IPS-18a (cell line): ENCODE data around the gene NFIB.
A peak's percentile ranks its signal among the peaks of the same experiment; 100 is the strongest.

ENCODE experiments used
- H3K27ac ChIP-seq: one replicate; pipeline ENCODE4 v1.5.1; 2013; ENCODE audit warnings: low read length
- H3K27me3 ChIP-seq: one replicate; pipeline ENCODE4 v1.6.1; 2013; ENCODE audit warnings: mild to moderate bottlenecking, low read length; ENCODE audit not compliant: control insufficient read depth, insufficient read depth
- H3K36me3 ChIP-seq: one replicate; pipeline ENCODE4 v1.6.1; 2013; ENCODE audit warnings: low read depth, low read length; ENCODE audit not compliant: control insufficient read depth
- H3K4me1 ChIP-seq: one replicate; pipeline ENCODE4 v1.6.1; 2013; ENCODE audit warnings: low read depth, low read length; ENCODE audit not compliant: control insufficient read depth
- H3K4me3 ChIP-seq: one replicate; pipeline ENCODE4 v1.5.1; 2013; ENCODE audit warnings: low read length
- H3K9ac ChIP-seq: one replicate; pipeline ENCODE4 v1.6.1; 2013; ENCODE audit warnings: mild to moderate bottlenecking, low read length, moderate library complexity
- H3K9me3 ChIP-seq: one replicate; pipeline ENCODE4 v1.6.1; 2013; ENCODE audit warnings: low read depth, low read length; ENCODE audit not compliant: control insufficient read depth

Gene NFIB

GRCh38 chr9:14325147-14325546 is 11.2 kb upstream of the NFIB start:
- no peak overlapping the region for H3K9ac ChIP-seq
- no peaks in the 10 kb centered on the region for H3K9me3 ChIP-seq
- H3K4me3 ChIP-seq, result no peak overlapping the region
- peaks cover 28% of the 10 kb centered on the region for H3K27me3 ChIP-seq
- H3K27ac ChIP-seq, result no peak overlapping the region
- H3K4me1 ChIP-seq, result peaks cover 23% of the 10 kb centered on the region
- no peaks in the 10 kb centered on the region for H3K36me3 ChIP-seq

DNA sequence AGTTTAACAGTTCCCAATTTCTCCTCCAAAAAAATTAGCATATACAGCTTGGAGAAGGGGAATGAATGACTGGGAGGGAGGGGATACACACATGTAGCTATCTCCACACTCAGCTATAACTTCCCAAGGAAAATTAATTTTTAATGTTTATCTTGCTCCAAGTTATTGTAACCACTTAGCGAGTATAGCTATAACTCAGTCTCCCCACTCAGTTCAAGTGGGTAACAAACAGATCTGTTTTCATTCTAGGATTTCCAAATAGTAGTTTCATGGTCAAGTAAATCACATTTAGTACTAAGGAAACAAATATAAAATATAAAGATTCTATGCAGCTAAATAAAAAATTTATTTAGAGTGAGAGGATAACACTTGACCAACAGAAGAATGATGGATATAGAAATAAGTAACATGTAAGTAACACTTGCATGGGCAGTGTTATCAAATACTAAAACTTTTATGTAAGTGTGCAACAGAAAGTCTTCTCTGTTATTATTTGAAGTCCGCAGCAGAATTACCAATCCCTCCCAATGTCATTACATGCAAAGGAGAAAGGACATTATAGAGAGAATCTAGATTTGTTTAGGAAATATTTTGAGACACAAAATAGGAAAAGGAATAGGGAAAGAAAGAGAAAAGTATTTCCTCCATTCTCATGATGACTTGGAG is 10.2 kb upstream of the NFIB start:
- no peak overlapping the region for H3K4me3 ChIP-seq
- no peak overlapping the region for H3K9ac ChIP-seq
- H3K9me3 ChIP-seq, result no peaks in the 10 kb centered on the region
- H3K4me1 ChIP-seq, result peaks cover 33% of the 10 kb centered on the region
- no peak overlapping the region for H3K27ac ChIP-seq
- no peaks in the 10 kb centered on the region for H3K36me3 ChIP-seq
- peaks cover 32% of the 10 kb centered on the region for H3K27me3 ChIP-seq

- Histone ChIP-seq H3K4me3 (peak overlapping the region; percentile 88), H3K9ac (peak overlapping the region; percentile 91), H3K27ac (peak overlapping the region; percentile 84), H3K27me3 (peaks cover 39% of the 10 kb centered on the region), H3K9me3 (no peaks in the 10 kb centered on the region), H3K4me1 (peaks cover 41% of the 10 kb centered on the region), H3K36me3 (no peaks in the 10 kb centered on the region)
Measured at GRCh38 chr9:14323083-14323971, 9.4 kb upstream of the NFIB start.

GRCh38 chr9:14322211-14323082 is 8.5 kb upstream of the NFIB start:
- peak overlapping the region; percentile 88 for H3K4me3 ChIP-seq
- H3K27me3 ChIP-seq, result peaks cover 48% of the 10 kb centered on the region
- H3K36me3 ChIP-seq, result no peaks in the 10 kb centered on the region
- peak overlapping the region; percentile 84 for H3K27ac ChIP-seq
- no peaks in the 10 kb centered on the region for H3K9me3 ChIP-seq
- H3K4me1 ChIP-seq, result peaks cover 50% of the 10 kb centered on the region
- H3K9ac ChIP-seq, result peak overlapping the region; percentile 91

DNA sequence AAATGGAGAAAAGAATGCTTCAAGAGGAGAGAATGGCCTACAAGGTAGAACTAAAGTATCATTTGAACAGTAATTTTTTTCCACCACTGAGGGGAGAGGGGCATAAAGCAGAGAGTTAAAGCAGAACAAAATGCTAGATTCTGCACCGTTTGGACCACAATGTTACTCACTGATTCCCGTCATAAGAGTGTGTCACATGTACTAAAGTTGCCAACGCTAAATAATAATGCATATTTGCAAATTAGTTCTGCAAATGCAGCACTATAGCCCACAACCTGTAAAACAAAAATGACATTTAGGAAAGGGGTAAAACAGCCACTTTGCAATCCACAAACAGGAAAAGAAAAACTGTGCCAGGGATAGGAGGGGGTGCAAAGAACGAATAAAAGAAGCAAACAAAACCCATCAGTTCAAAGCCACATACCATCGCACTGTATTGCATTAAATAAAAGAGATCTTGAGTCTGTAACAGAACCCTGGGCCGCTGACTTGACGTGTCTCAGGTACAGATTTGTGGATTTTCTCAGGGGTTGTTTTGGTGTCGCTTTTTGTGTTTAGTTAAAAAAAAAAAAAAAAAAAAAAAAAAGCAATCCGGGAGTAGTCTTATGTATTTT is 7.7 kb upstream of the NFIB start:
- Histone ChIP-seq H3K9ac (peak overlapping the region; percentile 74), H3K4me3 (peak overlapping the region; percentile 88), H3K36me3 (no peaks in the 10 kb centered on the region), H3K4me1 (peaks cover 58% of the 10 kb centered on the region), H3K27me3 (peaks cover 56% of the 10 kb centered on the region), H3K27ac (no peak overlapping the region), H3K9me3 (no peaks in the 10 kb centered on the region)

DNA sequence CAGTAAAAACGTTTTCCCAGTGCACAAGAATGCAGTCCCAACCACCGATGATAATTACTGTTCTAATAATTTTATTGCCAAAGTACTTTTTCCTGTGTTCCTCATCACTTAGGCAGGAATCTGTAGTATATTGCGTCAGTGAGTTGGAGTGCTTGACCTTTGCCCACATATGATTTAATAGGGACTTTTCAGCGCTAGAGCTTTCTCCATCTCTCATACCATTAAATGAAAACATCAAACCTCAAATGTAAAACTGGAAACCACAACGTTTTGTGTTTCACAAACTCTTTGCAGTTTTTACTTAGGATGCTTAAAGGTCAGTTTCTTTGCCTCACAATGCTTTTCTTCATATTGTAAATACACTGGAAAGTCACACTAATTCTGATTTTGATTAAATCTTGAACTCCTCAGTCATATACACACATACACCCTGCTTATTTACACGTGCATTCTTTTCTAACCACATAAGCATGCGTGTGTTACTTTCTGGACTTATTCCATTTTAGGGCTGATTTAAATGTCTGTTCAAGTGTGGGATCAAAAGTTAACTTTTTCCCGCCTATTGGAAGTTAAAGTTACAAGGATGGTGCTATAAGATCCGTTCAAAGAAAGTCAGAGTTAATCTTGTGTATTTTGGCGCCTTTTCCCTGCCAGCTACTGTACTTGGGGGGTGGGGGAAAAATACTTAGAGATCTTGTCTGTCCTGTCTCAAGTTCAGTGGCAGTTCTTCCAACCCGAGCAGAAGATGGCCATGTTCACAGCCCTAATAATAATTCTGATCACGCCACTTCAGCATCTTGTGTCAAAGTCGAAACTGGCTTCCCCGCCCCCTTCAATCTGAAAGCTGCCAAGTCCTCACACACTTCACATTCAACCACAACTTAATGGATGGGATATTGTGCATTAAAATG is 6.6 kb upstream of the NFIB start:
- Histone ChIP-seq H3K36me3 (no peaks in the 10 kb centered on the region), H3K4me1 (peaks cover 59% of the 10 kb centered on the region), H3K9ac (no peak overlapping the region), H3K27me3 (peaks cover 58% of the 10 kb centered on the region), H3K27ac (no peak overlapping the region), H3K9me3 (no peaks in the 10 kb centered on the region), H3K4me3 (peak overlapping the region; percentile 88)

DNA sequence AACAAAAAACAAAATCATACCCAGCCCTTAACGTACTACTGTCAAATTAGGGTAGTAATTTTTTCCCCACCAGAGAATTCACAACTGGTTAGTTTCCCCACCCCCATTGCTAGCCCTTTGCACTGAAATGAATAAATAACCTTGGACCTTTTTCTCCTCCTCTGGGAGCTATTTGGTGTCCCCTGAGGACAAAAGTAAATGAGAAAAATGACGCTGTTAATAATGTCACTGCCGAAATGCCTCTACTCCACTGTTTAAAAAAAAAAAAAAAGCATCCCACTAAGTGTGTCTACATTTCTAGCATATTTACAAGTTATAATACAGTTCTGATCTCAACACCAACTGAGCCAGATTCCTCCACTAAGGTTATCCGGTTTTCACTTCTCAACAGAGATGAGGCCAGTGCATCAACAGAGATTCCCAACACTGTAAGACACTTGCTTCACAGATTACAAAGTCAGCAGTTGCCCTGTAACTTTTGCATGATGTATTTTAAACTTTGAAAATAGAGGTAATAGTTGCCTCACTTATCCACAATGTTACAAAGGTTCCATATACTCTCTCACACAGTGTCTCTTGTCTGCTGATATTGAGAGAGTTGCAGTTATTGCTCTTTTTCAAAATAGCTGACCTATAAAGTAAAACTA is 5.1 kb upstream of the NFIB start:
- Histone ChIP-seq H3K9me3 (no peaks in the 10 kb centered on the region), H3K27me3 (peaks cover 57% of the 10 kb centered on the region), H3K9ac (no peak overlapping the region), H3K36me3 (no peaks in the 10 kb centered on the region), H3K4me3 (peak overlapping the region; percentile 29), H3K27ac (no peak overlapping the region), H3K4me1 (peaks cover 59% of the 10 kb centered on the region)

DNA sequence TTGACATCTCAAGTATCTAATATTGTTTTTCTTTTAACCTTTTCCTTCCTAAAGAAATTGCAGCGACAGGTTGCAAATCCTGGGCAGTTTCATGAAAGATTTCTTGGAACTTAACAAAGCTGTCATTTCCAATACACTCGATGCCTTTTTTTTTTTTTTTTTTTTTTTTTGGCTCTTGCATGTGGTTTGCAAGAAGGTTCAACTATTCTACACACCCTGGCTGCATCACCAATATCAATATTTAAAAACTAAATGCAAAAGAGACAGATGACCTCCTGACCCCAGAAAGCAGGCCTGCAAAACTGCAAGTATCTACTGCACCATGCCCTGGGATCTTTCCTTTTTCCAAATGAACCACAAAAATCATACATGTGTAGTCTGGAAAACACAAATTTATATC is 4.4 kb upstream of the NFIB start:
- Histone ChIP-seq H3K36me3 (no peaks in the 10 kb centered on the region), H3K9me3 (no peaks in the 10 kb centered on the region), H3K27ac (no peak overlapping the region), H3K4me1 (peaks cover 55% of the 10 kb centered on the region), H3K27me3 (peaks cover 53% of the 10 kb centered on the region), H3K4me3 (peak overlapping the region; percentile 29), H3K9ac (no peak overlapping the region)

- Histone ChIP-seq H3K27me3 (peaks cover 53% of the 10 kb centered on the region), H3K9ac (no peak overlapping the region), H3K4me3 (peak overlapping the region; percentile 85), H3K9me3 (no peaks in the 10 kb centered on the region), H3K27ac (no peak overlapping the region), H3K4me1 (peaks cover 50% of the 10 kb centered on the region), H3K36me3 (no peaks in the 10 kb centered on the region)
Measured at GRCh38 chr9:14317667-14318320, 3.9 kb upstream of the NFIB start.
